ENCODE data around the gene SLC1A2.
A peak's percentile ranks its signal among the peaks of the same experiment; 100 is the strongest.

Gene SLC1A2

DNA sequence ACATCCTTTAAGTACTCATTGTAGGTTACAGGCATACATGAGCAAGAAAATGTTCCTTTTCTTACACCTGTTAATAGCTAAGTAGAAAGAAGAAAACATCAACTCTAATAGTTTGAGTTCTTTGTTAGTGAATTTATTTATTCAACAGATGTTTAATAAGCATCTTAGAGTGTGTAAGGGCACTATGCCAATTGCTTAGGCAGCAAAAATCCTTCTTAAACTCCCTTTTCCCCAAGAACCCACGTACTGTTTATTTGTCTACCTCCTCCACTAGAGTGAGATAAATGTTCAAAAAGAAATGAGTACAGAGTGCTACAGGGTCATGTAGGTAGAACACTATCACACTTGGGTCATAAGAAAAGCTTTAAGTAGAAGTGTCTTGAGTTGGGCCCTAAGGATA lies 149.0 kb downstream of the SLC1A2 start:
- no peaks in the 10 kb centered on the region for H3K9me3 ChIP-seq (ENCODE audit: insufficient read depth, low read length)
- no peak overlapping the region for H3K9ac ChIP-seq (ENCODE audit: low read length)
- H3K4me1 ChIP-seq (ENCODE audit: low read length): peaks cover 31% of the 10 kb centered on the region
- no peaks in the 10 kb centered on the region for H3K27me3 ChIP-seq (ENCODE audit: low read depth, low read length)
- no peaks in the 10 kb centered on the region for H3K79me2 ChIP-seq (ENCODE audit: low read length)
- H3K36me3 ChIP-seq (replicated peaks; ENCODE audit: low read depth, low read length): no peaks in the 10 kb centered on the region
- H3K27ac ChIP-seq (ENCODE audit: low read length): no peak overlapping the region
- H4K20me1 ChIP-seq (ENCODE audit: insufficient read depth, low read length): no peaks in the 10 kb centered on the region
- no peak overlapping the region for H2AFZ ChIP-seq (ENCODE audit: low read depth, low read length)
- TF ChIP-seq EZH2phosphoT487 (IDR thresholded peaks at IDR 0.05; ENCODE audit: low read depth): no peak
- TF ChIP-seq, protein P1, sequence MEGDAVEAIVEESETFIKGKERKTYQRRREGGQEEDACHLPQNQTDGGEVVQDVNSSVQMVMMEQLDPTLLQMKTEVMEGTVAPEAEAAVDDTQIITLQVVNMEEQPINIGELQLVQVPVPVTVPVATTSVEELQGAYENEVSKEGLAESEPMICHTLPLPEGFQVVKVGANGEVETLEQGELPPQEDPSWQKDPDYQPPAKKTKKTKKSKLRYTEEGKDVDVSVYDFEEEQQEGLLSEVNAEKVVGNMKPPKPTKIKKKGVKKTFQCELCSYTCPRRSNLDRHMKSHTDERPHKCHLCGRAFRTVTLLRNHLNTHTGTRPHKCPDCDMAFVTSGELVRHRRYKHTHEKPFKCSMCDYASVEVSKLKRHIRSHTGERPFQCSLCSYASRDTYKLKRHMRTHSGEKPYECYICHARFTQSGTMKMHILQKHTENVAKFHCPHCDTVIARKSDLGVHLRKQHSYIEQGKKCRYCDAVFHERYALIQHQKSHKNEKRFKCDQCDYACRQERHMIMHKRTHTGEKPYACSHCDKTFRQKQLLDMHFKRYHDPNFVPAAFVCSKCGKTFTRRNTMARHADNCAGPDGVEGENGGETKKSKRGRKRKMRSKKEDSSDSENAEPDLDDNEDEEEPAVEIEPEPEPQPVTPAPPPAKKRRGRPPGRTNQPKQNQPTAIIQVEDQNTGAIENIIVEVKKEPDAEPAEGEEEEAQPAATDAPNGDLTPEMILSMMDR (IDR thresholded peaks at IDR 0.05; ENCODE audit: low read depth, low read length): no peak
- no peak overlapping the region for H3K4me3 ChIP-seq (ENCODE audit: low read length)
- no peak overlapping the region for H3K4me2 ChIP-seq (ENCODE audit: low read length)

DNA sequence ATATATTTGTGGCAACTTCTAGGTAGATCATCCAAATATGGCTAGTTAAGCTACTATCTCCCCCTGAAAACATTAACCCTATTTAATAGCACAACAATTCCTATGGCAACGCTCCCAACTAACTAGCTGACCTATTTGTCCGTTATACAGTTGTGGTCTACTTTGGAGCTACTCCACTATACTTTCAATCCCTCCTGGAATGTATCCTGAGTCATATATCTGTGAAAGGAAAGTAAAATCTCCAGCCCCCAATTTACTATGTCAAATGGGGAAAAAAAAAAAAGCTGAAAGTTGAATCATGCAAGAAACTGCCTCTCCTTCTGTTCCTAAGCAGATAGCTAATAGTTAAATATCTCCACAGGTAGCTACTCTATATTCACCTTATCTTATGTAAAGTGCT lies 151.9 kb downstream of the SLC1A2 start:
- Histone ChIP-seq H3K4me3 (ENCODE audit: low read length) (no peak overlapping the region), H3K4me1 (ENCODE audit: low read length) (peaks cover 25% of the 10 kb centered on the region), H3K79me2 (ENCODE audit: low read length) (no peaks in the 10 kb centered on the region), H3K9me3 (ENCODE audit: insufficient read depth, low read length) (no peaks in the 10 kb centered on the region), H3K27me3 (ENCODE audit: low read depth, low read length) (no peaks in the 10 kb centered on the region), H3K36me3 (replicated peaks; ENCODE audit: low read depth, low read length) (no peaks in the 10 kb centered on the region), H3K4me2 (ENCODE audit: low read length) (no peak overlapping the region), H2AFZ (ENCODE audit: low read depth, low read length) (no peak overlapping the region), H3K9ac (ENCODE audit: low read length) (no peak overlapping the region), H3K27ac (ENCODE audit: low read length) (no peak overlapping the region), H4K20me1 (ENCODE audit: insufficient read depth, low read length) (no peaks in the 10 kb centered on the region)
- no peak for TF ChIP-seq EZH2phosphoT487 (IDR thresholded peaks at IDR 0.05; ENCODE audit: low read depth)
- TF ChIP-seq, protein P1 (IDR thresholded peaks at IDR 0.05; ENCODE audit: low read depth, low read length): no peak

DNA sequence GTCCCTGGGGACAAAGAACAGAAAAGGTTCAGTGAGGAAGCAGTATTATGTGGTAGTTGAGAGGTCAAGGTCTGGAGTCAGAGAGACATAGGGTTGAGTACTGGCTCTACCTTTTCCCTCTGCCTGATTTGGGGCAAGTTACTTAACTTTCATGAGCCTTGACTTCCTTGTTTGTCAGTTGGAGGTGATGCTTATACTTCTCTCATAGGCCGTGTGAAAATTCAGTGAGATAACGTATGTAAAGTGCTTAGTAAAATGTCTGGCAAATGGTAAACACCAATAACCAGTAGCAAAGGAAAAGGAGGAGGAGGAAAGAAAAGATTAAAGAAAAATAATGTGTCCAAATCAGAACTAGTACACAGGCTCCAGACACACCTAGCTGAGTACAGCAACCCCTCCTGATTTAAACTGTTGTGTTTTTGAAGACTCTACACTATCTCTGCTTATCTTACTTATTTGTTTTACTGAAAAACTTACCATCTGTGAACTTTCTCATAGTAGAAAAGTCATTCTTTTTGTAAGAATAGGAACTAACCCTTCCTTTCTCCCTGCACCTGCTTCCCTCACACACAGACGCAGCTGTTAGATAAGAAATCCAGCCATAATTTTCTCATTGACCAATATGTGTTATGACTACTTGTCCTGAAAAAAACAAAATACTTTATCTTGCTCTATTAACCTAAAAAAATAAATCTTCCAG lies 153.5 kb downstream of the SLC1A2 start:
- Histone ChIP-seq H3K4me2 (ENCODE audit: low read length) (0 out of 2 replicates have a peak overlapping the region, but pooled peaks have one; percentile 3), H3K79me2 (ENCODE audit: low read length) (no peaks in the 10 kb centered on the region), H3K27me3 (ENCODE audit: low read depth, low read length) (peaks cover 7% of the 10 kb centered on the region), H4K20me1 (ENCODE audit: insufficient read depth, low read length) (no peaks in the 10 kb centered on the region), H2AFZ (ENCODE audit: low read depth, low read length) (no peak overlapping the region), H3K4me3 (ENCODE audit: low read length) (no peak overlapping the region), H3K9me3 (ENCODE audit: insufficient read depth, low read length) (no peaks in the 10 kb centered on the region), H3K9ac (ENCODE audit: low read length) (no peak overlapping the region), H3K36me3 (replicated peaks; ENCODE audit: low read depth, low read length) (no peaks in the 10 kb centered on the region), H3K27ac (ENCODE audit: low read length) (no peak overlapping the region), H3K4me1 (ENCODE audit: low read length) (peaks cover 15% of the 10 kb centered on the region)
- TF ChIP-seq EZH2phosphoT487 (IDR thresholded peaks at IDR 0.05; ENCODE audit: low read depth): no peak
- TF ChIP-seq, protein P1 (IDR thresholded peaks at IDR 0.05; ENCODE audit: low read depth, low read length): no peak

DNA sequence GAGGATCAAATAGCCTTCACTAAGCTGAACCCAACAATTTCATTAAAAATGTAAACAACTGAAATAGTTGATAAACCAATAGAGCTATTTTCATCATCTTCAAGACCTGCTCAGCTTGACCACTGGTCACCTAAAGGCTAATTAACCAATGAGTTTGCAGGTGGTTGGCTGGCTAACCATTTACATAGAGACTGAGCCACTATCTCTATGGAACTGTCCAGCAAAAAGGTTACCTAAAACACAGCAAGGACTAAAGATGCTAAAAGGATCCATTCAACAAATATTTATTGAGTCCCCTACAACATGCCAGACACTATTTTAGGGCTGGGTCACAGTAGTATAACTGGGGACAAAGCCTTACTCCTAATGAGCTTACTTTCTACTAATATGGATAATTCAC lies 156.6 kb downstream of the SLC1A2 start:
- Histone ChIP-seq H4K20me1 (ENCODE audit: insufficient read depth, low read length) (no peaks in the 10 kb centered on the region), H3K27ac (ENCODE audit: low read length) (no peak overlapping the region), H3K4me1 (ENCODE audit: low read length) (peaks cover 16% of the 10 kb centered on the region)

More for the DNA sequence above, 156.6 kb downstream of the SLC1A2 start:
- H3K9ac ChIP-seq (ENCODE audit: low read length): no peak overlapping the region
- no peak overlapping the region for H3K4me3 ChIP-seq (ENCODE audit: low read length)
- peaks cover 27% of the 10 kb centered on the region for H3K27me3 ChIP-seq (ENCODE audit: low read depth, low read length)
- H3K79me2 ChIP-seq (ENCODE audit: low read length): no peaks in the 10 kb centered on the region
- no peak for TF ChIP-seq EZH2phosphoT487 (IDR thresholded peaks at IDR 0.05; ENCODE audit: low read depth)
- H3K9me3 ChIP-seq (ENCODE audit: insufficient read depth, low read length): no peaks in the 10 kb centered on the region
- H2AFZ ChIP-seq (ENCODE audit: low read depth, low read length): no peak overlapping the region
- no peak overlapping the region for H3K4me2 ChIP-seq (ENCODE audit: low read length)
- H3K36me3 ChIP-seq (replicated peaks; ENCODE audit: low read depth, low read length): no peaks in the 10 kb centered on the region
